Activated CD4-positive, alpha-beta T cell treated with anti-CD3 and anti-CD28 coated beads, Interleukin-2, amount 50 U/mL, for 1 hour (primary cell): ENCODE data around the gene MT1X.
"Not testable (repeated sequence)": the region's sequence is repeated elsewhere in the genome, so short reads cannot be mapped to it uniquely, and the experiment has no call there.

ENCODE experiments used
- DNase-seq: peaks from one replicate; pipeline ENCODE4 v3.0.0-alpha.2; 2020

MT1X gene

GRCh38 chr16:56657555-56658326, 24.5 kb upstream of the MT1X start, which contains the start of gene MT1F:
Gene MT1F, plus strand, starts transcription at chr16:56657959. Its CDS starts 100 bp downstream, at chr16:56658059.
- DNase-seq, result peak; percentile 60

DNA sequence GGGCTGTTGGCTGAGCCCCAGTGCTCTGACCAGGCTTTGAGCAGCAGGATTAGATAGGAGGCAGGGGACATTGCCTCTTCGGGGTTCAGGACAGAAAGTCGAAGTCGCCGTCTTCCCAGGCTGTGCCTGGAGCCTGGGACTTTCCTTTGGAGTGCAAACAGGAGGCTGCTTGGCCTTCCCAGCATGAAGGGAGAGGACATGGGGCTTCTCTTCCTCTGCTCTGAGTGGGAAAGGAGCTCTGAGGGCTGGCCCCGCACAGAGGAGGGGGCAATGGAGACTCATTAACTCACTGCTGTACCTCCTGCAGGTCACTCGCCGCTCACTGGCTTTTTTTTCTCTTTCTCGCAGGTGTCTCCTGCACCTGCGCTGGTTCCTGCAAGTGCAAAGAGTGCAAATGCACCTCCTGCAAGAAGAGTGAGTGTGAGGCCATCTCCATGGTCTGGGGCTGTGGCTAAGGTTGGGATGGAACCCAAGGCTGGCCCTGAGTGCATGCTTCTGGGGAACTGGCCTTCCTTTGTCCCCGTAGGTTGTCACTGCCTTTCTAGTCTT, 23.9 kb upstream of the MT1X start:
- no peak for DNase-seq

GRCh38 chr16:56662357-56663354, 19.6 kb upstream of the MT1X start:
- no peak for DNase-seq

GRCh38 chr16:56664506-56664905, 17.8 kb upstream of the MT1X start:
- no peak for DNase-seq

GRCh38 chr16:56665286-56666261, 16.7 kb upstream of the MT1X start:
- not testable (repeated sequence) for DNase-seq

- no peak for DNase-seq
Measured at GRCh38 chr16:56667581-56668571, 14.4 kb upstream of the MT1X start, which contains the start of gene MT1G. Gene MT1G, minus strand, starts transcription at chr16:56668065. Its CDS starts 72 bp downstream, at chr16:56667993.

- DNase-seq, result no peak
Measured at GRCh38 chr16:56669005-56669839, 13.0 kb upstream of the MT1X start, which contains the start of gene MT1H. Gene MT1H, plus strand, starts transcription at chr16:56669814. Its CDS starts 71 bp downstream, at chr16:56669885.

DNA sequence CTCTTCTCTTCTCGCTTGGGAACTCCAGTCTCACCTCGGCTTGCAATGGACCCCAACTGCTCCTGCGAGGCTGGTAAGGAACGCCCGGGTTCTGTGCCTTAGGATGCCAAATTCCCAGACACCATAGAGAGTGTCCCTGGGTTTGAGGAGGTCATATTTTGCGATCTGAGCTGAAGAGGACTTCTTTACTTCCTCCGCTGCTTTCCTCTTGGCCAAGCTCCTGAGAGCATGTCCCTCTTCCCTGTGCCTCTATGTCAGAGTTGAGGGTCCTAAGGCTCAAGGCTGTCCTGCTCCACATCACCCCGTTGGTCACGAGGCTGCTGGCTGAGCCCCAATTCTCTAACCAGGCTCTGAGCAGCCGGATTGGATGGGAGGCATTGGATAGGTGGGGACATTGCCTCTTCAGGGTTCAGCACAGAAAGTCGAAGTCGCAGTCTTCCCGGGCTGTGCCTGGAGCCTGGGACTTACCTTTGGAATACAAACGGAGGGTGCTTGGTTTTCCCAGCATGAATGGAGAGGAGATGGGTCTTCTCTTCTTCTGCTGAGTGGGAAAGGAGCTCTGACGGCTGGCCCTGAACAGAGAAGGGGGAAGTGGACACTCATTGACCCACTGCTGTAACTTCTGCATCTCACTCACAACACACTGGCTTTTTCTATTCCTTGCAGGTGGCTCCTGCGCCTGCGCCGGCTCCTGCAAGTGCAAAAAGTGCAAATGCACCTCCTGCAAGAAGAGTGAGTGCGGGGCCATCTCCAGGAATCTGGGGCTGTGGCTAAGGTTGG, 12.2 kb upstream of the MT1X start:
- no peak for DNase-seq

DNA sequence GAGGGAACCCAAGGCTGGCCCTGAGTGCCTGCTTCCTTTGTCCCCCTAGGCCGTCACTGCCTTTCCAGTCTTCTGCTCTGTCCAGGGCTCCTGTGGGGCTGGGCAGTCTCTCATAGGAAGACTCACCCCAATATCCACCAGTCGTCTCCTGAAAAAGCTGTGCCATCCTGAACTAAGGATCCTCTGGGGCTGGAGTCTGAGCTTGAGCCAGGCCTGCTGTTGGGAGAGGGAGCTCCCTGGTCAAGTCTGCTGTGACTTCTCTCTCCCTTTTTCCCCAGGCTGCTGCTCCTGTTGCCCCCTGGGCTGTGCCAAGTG, 11.7 kb upstream of the MT1X start:
- no peak for DNase-seq

DNA sequence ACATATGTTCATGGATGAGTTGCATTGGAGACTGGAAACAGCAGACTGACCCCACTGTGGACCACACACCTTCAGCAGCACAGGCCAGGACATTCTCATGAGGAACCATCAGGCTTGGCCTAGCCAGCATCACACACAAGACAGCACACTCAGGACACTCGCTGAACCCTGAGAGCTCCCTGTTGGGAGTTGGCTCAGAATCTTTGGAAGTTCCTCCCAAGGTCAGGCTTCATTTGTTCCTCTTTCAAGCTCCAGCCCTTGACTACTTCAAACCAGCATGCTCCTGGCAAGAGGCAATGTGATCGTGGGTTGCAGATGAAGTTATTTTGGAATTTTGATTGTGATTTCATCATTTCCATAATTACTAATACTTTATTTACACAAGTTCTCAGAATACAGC, 10.6 kb upstream of the MT1X start:
- DNase-seq, result not testable (repeated sequence)

DNA sequence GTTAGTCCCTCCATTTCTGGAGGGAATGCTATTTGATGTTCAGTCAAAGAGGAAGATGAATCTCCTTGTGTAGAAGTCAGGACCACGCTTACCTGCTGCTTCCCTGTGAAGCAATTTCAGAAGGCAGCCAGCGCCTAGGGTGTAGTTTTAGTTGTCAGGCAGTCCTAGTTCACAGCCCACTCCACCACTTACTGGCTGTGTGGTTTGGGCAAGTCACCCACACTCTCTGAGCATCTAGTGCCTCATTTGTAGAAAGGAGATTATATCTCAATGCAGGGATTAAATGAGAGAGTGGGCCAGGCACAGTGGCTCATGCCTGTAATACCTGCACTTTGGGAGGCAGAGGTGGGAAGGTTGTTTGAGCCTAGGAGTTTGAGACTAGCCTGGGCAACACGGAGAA, 10.1 kb upstream of the MT1X start:
- not testable (repeated sequence) for DNase-seq

GRCh38 chr16:56672761-56673536, 9.3 kb upstream of the MT1X start:
- no peak for DNase-seq

DNA sequence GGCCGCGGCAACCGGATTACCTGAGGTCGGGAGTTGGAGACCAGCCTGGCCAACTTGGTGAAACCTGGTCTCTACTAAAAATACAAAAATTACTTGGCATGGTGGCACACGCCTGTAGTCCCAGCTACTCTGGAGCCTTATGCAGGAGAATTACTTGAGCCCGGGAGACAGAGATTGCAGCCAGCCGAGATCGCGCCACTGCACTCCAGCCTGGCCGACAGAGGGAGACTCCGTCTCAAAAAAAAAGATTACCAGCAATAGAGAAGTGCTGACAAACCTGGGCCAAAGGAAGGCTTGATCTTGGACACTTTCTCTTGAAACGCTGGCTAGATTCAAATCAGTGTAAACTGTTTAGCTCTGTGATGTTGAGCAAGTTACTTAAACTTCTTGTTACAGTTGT, 8.3 kb upstream of the MT1X start:
- no peak for DNase-seq

DNA sequence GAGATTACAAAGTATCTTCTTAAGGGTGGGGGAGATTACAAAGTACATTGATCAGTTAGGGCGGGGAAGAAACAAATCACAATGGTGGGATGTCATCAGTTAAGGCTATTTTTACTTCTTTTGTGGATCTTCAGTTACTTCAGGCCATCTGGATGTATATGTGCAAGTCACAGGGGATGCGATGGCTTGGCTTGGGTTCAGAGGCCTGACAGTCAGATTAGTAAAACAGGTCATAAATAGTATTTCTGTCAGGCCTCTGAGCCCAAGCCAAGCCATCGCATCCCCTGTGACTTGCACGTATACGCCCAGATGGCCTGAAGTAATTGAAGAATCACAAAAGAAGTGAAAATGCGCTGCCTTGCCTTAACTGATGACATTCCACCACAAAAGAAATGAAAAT, 7.7 kb upstream of the MT1X start:
- not testable (repeated sequence) for DNase-seq

DNA sequence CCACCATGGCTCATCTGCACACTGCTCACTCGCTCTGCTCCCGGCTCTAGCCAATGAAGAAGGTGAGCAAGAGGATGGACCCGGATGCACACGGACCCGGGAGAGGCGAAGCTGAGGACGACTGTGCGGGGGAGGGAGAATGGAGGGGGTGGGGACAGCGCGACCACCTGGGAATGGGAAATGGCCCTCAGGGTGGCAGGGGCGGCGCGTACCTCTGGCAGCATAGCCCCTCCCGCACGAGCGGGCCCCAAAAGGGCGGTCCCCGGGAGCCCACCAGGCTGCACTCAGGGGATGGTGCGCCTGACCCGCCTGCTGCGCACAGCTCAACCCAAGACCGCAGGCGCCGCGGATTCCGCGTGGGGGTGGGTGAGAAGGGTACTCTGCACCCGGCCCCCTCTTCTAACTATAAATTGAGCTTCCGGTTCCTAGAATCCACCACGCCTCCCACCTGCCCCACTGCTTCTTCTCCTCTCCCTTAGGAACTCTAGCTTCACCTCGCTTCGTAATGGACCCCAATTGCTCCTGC, 6.5 kb upstream of the MT1X start:
- DNase-seq, result peak; percentile 33

DNA sequence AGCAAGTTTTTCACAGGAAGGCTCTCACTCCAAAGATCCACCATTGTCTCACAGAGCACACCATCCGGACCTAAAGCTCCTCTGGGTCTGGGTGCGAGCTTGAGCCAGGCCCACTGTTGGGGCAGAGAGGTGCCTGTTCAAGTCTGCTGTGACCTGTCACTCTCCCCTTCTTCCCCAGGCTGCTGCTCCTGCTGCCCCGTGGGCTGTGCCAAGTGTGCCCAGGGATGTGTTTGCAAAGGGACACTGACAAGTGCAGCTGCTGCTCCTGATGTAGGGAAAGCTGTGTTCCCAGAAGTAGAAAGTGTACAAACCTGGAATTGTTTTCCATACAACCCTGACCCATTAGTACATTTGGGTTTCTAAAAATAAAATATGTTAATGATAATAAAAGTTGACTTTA, 4.8 kb upstream of the MT1X start:
- no peak for DNase-seq

GRCh38 chr16:56679078-56679730, 3.1 kb upstream of the MT1X start:
- no peak for DNase-seq
